ENCODE measurements around the gene RUNX2.
"Not testable (repeated sequence)": the region's sequence is repeated elsewhere in the genome, so short reads cannot be mapped to it uniquely, and the experiment has no call there.

Gene RUNX2

GRCh38 chr6:45652416-45652815, 324.3 kb downstream of the RUNX2 start:
- DNase-seq (ENCODE audit: low spot score) = no peak

- no peak for DNase-seq (ENCODE audit: low spot score)
Measured at GRCh38 chr6:45653117-45653883, 325.2 kb downstream of the RUNX2 start.

- no peak for DNase-seq (ENCODE audit: low spot score)
Measured at GRCh38 chr6:45654673-45655072, 326.5 kb downstream of the RUNX2 start.

GRCh38 chr6:45655745-45656476, 327.8 kb downstream of the RUNX2 start:
- peak; percentile 79 for DNase-seq (ENCODE audit: low spot score)

- no peak for DNase-seq (ENCODE audit: low spot score)
Measured at GRCh38 chr6:45657226-45657625, 329.1 kb downstream of the RUNX2 start.

GRCh38 chr6:45658400-45658799, 330.3 kb downstream of the RUNX2 start:
- no peak for DNase-seq (ENCODE audit: low spot score)

- no peak for DNase-seq (ENCODE audit: low spot score)
Measured at GRCh38 chr6:45658958-45659357, 330.8 kb downstream of the RUNX2 start.

GRCh38 chr6:45661661-45662060, 333.5 kb downstream of the RUNX2 start:
- no peak for DNase-seq (ENCODE audit: low spot score)

- no peak for DNase-seq (ENCODE audit: low spot score)
Measured at GRCh38 chr6:45663251-45664221, 335.4 kb downstream of the RUNX2 start.

GRCh38 chr6:45664707-45665106, 336.6 kb downstream of the RUNX2 start:
- no peak for DNase-seq (ENCODE audit: low spot score)

GRCh38 chr6:45665859-45666258, 337.7 kb downstream of the RUNX2 start:
- DNase-seq (ENCODE audit: low spot score) = no peak

GRCh38 chr6:45666846-45667245, 338.7 kb downstream of the RUNX2 start:
- DNase-seq (ENCODE audit: low spot score) = no peak

- no peak for DNase-seq (ENCODE audit: low spot score)
Measured at GRCh38 chr6:45667300-45667699, 339.2 kb downstream of the RUNX2 start.

- DNase-seq (ENCODE audit: low spot score) = no peak
Measured at GRCh38 chr6:45667766-45668165, 339.6 kb downstream of the RUNX2 start.

GRCh38 chr6:45668705-45669104, 340.6 kb downstream of the RUNX2 start:
- DNase-seq (ENCODE audit: low spot score) = no peak

GRCh38 chr6:45673167-45673566, 345.0 kb downstream of the RUNX2 start:
- not testable (repeated sequence) for DNase-seq (ENCODE audit: low spot score)

- not testable (repeated sequence) for DNase-seq (ENCODE audit: low spot score)
Measured at GRCh38 chr6:45675166-45675565, 347.0 kb downstream of the RUNX2 start.

GRCh38 chr6:45675634-45676033, 347.5 kb downstream of the RUNX2 start:
- no peak for DNase-seq (ENCODE audit: low spot score)

- DNase-seq (ENCODE audit: low spot score) = no peak
Measured at GRCh38 chr6:45676380-45676779, 348.2 kb downstream of the RUNX2 start.

- DNase-seq (ENCODE audit: low spot score) = peak; percentile 18
Measured at GRCh38 chr6:45677381-45678284, 349.5 kb downstream of the RUNX2 start.

- no peak for DNase-seq (ENCODE audit: low spot score)
Measured at GRCh38 chr6:45678285-45678607, 350.1 kb downstream of the RUNX2 start.

Data from COLO829 (cell line).